Suprapubic skin (tissue), 4 donors: ENCODE measurements around the gene NINJ1. TPM values are rescaled to one million over a fixed set of nuclear protein-coding genes. Genes with fewer than 3 reads are reported as not detected.

Source experiments
- DNase-seq, 2 donors: peaks; one replicate each; pipeline ENCODE4 v3.0.0-alpha.2; 2019; ENCODE audit warnings: low spot score in 2 of 2
- H3K27ac ChIP-seq: fragments of 200-600 bp; sonication (generic); one replicate; pipeline ENCODE4 v1.5.1; 2019
- H3K27me3 ChIP-seq: fragments of 200-600 bp; sonication (generic); one replicate; pipeline ENCODE4 v1.5.1; 2019
- H3K36me3 ChIP-seq: fragments of 200-600 bp; sonication (generic); one replicate; pipeline ENCODE4 v1.5.1; 2019
- H3K4me1 ChIP-seq: fragments of 200-600 bp; sonication (generic); one replicate; pipeline ENCODE4 v1.5.1; 2019
- H3K4me3 ChIP-seq: fragments of 200-600 bp; sonication (generic); one replicate; pipeline ENCODE4 v1.5.1; 2019; ENCODE audit warnings: mild to moderate bottlenecking
- H3K9me3 ChIP-seq: fragments of 200-600 bp; sonication (generic); one replicate; pipeline ENCODE4 v1.5.1; 2019
- EP300 ChIP-seq: sonication (generic); formaldehyde crosslinking; IDR thresholded peaks from one replicate; pipeline ENCODE4 v1.6.1; 2017; ENCODE audit warnings: antibody characterized with exemption
- POLR2A ChIP-seq, 2 donors: fragments of 450-650 bp; IDR thresholded peaks; one replicate each; pipeline ENCODE4 v1.6.1; 2017; ENCODE audit warnings: antibody characterized with exemption in 2 of 2, mild to moderate bottlenecking in 2 of 2, moderate library complexity in 2 of 2
- POLR2AphosphoS5 ChIP-seq, 3 donors: sonication (generic); formaldehyde crosslinking; IDR thresholded peaks; one replicate each; pipeline ENCODE4 v1.6.1; 2017; ENCODE audit warnings: antibody characterized with exemption in 3 of 3
- WGBS: methylation state at CpG from one replicate; pipeline ENCODE4 v1.1.5; 2018; 5-methylcytosine and 5-hydroxymethylcytosine counted together
- total RNA-seq, 4 donors: library from RNA; depleted of rRNA; stranded (reverse); fragments of >200 nt; gene quantifications; one replicate each; pipeline ENCODE4 v1.1.0, GENCODE V29; 2016
- TF ChIP-seq, protein P1 (sequence below), 2 donors: fragments of 200-600 bp in 1 of 2; fragments of 450-650 bp in 1 of 2; sonication (generic) in 1 of 2; IDR thresholded peaks; one replicate each; pipeline ENCODE4 v1.5.1; 2016 to 2019; ENCODE audit warnings: antibody characterized with exemption in 2 of 2, mild to moderate bottlenecking in 1 of 2, moderate library complexity in 1 of 2

Gene NINJ1
- total RNA-seq, 4 donors from 2014 or later = 88.3 to 158 (median 113) TPM

DNA sequence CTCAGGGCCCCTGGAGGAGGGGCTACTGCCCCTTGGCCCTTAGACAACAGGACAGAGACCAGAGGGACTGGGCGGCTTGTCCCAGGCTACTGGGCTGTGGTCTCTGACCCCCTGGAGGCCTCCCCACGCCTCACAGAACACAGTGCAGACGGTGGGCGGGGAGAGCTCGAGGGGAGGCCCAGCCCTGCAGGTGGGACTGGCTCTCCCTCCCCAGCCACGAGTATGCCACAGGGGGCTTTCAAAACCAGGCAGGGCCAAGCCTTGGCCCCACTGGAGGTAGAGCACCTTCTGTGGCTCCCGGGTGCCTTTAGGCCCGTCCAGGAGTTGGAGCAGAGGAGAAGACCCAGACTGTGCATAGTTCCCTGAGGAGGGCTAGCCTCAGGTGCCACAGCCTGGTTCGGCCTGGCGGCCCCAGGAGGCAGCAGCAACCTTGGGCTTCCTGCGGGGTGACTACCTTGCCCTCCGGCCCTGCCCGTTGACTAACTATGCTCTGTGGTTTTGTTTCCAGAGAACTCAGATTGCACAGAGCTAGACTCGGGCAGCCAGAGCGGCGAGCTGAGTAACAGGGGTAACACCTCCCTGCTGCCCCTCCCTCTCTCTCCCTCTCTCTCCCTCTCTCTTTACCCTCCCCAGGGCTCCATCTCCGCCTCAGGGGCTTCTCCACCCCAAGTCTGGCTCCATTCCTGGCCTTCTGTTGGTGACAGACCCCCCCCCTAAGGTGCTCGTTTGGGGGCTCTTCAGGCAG, 22.5 kb downstream of the NINJ1 start:
- no peaks in the 10 kb centered on the region for H3K9me3 ChIP-seq
- no peak overlapping the region for H3K4me3 ChIP-seq
- WGBS = 93% methylated on average over 10 of the region's 18 CpGs
- peaks cover 63% of the 10 kb centered on the region for H3K36me3 ChIP-seq
- H3K4me1 ChIP-seq = peaks cover 30% of the 10 kb centered on the region
- peak; percentile 51 to 67 for DNase-seq
- TF ChIP-seq, protein P1, sequence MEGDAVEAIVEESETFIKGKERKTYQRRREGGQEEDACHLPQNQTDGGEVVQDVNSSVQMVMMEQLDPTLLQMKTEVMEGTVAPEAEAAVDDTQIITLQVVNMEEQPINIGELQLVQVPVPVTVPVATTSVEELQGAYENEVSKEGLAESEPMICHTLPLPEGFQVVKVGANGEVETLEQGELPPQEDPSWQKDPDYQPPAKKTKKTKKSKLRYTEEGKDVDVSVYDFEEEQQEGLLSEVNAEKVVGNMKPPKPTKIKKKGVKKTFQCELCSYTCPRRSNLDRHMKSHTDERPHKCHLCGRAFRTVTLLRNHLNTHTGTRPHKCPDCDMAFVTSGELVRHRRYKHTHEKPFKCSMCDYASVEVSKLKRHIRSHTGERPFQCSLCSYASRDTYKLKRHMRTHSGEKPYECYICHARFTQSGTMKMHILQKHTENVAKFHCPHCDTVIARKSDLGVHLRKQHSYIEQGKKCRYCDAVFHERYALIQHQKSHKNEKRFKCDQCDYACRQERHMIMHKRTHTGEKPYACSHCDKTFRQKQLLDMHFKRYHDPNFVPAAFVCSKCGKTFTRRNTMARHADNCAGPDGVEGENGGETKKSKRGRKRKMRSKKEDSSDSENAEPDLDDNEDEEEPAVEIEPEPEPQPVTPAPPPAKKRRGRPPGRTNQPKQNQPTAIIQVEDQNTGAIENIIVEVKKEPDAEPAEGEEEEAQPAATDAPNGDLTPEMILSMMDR (IDR thresholded peaks at IDR 0.05) = no peak
- no peak for TF ChIP-seq POLR2AphosphoS5 (IDR thresholded peaks at IDR 0.05)
- no peak for TF ChIP-seq EP300
- no peak for TF ChIP-seq POLR2A (IDR thresholded peaks at IDR 0.05)
- no peak overlapping the region for H3K27ac ChIP-seq
- no peaks in the 10 kb centered on the region for H3K27me3 ChIP-seq

DNA sequence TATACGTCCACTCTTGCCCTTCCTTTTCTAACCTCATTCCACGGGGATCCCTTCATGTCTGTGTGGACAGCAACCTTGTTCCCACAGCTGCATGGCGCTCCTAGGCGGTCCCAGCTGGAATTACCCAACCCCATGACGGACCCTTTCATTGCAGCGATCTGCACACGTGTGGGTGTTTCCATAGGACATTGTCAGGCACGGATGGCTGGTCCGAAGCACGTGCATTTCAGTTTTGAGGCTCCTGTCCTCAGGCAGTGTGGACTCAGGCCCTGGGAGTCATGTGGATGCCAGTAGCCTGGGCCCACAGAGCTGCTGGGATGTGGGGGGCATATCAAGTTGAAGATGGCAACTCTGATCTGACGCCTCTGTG, 23.1 kb downstream of the NINJ1 start:
- H3K27ac ChIP-seq = no peak overlapping the region
- 93% methylated on average over 10 of the region's 11 CpGs for WGBS
- no peaks in the 10 kb centered on the region for H3K9me3 ChIP-seq
- H3K36me3 ChIP-seq = peaks cover 63% of the 10 kb centered on the region
- H3K4me3 ChIP-seq = no peak overlapping the region
- DNase-seq = peak in 1 of 2 donors; percentile 28
- no peaks in the 10 kb centered on the region for H3K27me3 ChIP-seq
- peaks cover 25% of the 10 kb centered on the region for H3K4me1 ChIP-seq
- TF ChIP-seq EP300 (no peak), POLR2AphosphoS5 (IDR thresholded peaks at IDR 0.05) (no peak), POLR2A (IDR thresholded peaks at IDR 0.05) (no peak)
- TF ChIP-seq, protein P1 (IDR thresholded peaks at IDR 0.05) = no peak

- peaks cover 63% of the 10 kb centered on the region for H3K36me3 ChIP-seq
- peaks cover 20% of the 10 kb centered on the region for H3K4me1 ChIP-seq
- no peak overlapping the region for H3K4me3 ChIP-seq
- no peaks in the 10 kb centered on the region for H3K9me3 ChIP-seq
- peak; percentile 45 to 76 for DNase-seq
- H3K27me3 ChIP-seq = no peaks in the 10 kb centered on the region
- TF ChIP-seq POLR2AphosphoS5 (IDR thresholded peaks at IDR 0.05) = no peak
- TF ChIP-seq EP300 = no peak
- TF ChIP-seq POLR2A (IDR thresholded peaks at IDR 0.05) = no peak
- TF ChIP-seq, protein P1 (IDR thresholded peaks at IDR 0.05) = no peak
- WGBS = 96% methylated on average over 14 of the region's 14 CpGs
- H3K27ac ChIP-seq = no peak overlapping the region
Measured at GRCh38 chr9:93110311-93110855, 23.7 kb downstream of the NINJ1 start.

- peaks cover 6% of the 10 kb centered on the region for H3K9me3 ChIP-seq
- no peak overlapping the region for H3K27ac ChIP-seq
- TF ChIP-seq POLR2AphosphoS5 (IDR thresholded peaks at IDR 0.05) = no peak
- TF ChIP-seq, protein P1 (IDR thresholded peaks at IDR 0.05) = no peak
- TF ChIP-seq EP300 = no peak
- TF ChIP-seq POLR2A (IDR thresholded peaks at IDR 0.05) = no peak
- no peaks in the 10 kb centered on the region for H3K27me3 ChIP-seq
- DNase-seq = peak; percentile 60 to 72
- H3K4me3 ChIP-seq = no peak overlapping the region
- peaks cover 52% of the 10 kb centered on the region for H3K36me3 ChIP-seq
- peaks cover 17% of the 10 kb centered on the region for H3K4me1 ChIP-seq
- WGBS = 82% methylated on average over 14 of the region's 15 CpGs
Measured at GRCh38 chr9:93108291-93109041, 25.6 kb downstream of the NINJ1 start.

- Histone ChIP-seq H3K27me3 (no peaks in the 10 kb centered on the region), H3K36me3 (peaks cover 45% of the 10 kb centered on the region), H3K4me3 (no peak overlapping the region), H3K9me3 (peaks cover 6% of the 10 kb centered on the region), H3K4me1 (peaks cover 17% of the 10 kb centered on the region), H3K27ac (no peak overlapping the region)
- DNase-seq = peak in 1 of 2 donors; percentile 30
- TF ChIP-seq, protein P1 (IDR thresholded peaks at IDR 0.05) = no peak
- TF ChIP-seq POLR2AphosphoS5 (IDR thresholded peaks at IDR 0.05) = no peak
- TF ChIP-seq POLR2A (IDR thresholded peaks at IDR 0.05) = no peak
- no peak for TF ChIP-seq EP300
- 91% methylated on average over 6 of the region's 6 CpGs for WGBS
Measured at GRCh38 chr9:93107825-93108161, 26.3 kb downstream of the NINJ1 start.
